Tibial nerve (tissue), 4 donors: Measurements from ENCODE around the gene DNAJC13. TPM values are rescaled to one million over a fixed set of nuclear protein-coding genes. Genes with fewer than 3 reads are reported as not detected.

ENCODE experiments used
- DNase-seq, 2 donors: peaks; one replicate each; pipeline ENCODE4 v3.0.0-alpha.2; 2019; ENCODE audit warnings: low spot score in 2 of 2
- H3K27ac ChIP-seq, 4 donors: fragments of 200-600 bp; sonication (generic) in 3 of 4; one replicate each; pipeline ENCODE4 v1.5.1; 2017 to 2019; ENCODE audit warnings: mild to moderate bottlenecking in 1 of 4
- H3K27me3 ChIP-seq, 2 donors: fragments of 200-600 bp; sonication (generic) in 1 of 2; one replicate each; pipeline versions ENCODE4 v1.5.1 to v1.6.0; 2017 to 2019
- H3K36me3 ChIP-seq, 3 donors: fragments of 200-600 bp; sonication (generic); one replicate each; pipeline ENCODE4 v1.5.1; 2018 to 2019
- H3K4me1 ChIP-seq, 4 donors: fragments of 200-600 bp; sonication (generic) in 3 of 4; one replicate each; pipeline ENCODE4 v1.5.1; 2017 to 2019
- H3K4me3 ChIP-seq, 4 donors: fragments of 200-600 bp; sonication (generic) in 3 of 4; one replicate each; pipeline ENCODE4 v1.5.1; 2017 to 2019; ENCODE audit warnings: mild to moderate bottlenecking in 1 of 4, moderate library complexity in 1 of 4
- H3K9me3 ChIP-seq, 4 donors: fragments of 200-600 bp; sonication (generic) in 3 of 4; one replicate each; pipeline ENCODE4 v1.5.1; 2017 to 2019
- EP300 ChIP-seq, 2 donors: sonication (generic); formaldehyde crosslinking; IDR thresholded peaks; one replicate each; pipeline ENCODE4 v1.6.1; 2017; ENCODE audit warnings: antibody characterized with exemption in 2 of 2, mild to moderate bottlenecking in 1 of 2
- POLR2A ChIP-seq, 2 donors: fragments of 450-650 bp; IDR thresholded peaks; one replicate each; pipeline ENCODE4 v1.6.1; 2017; ENCODE audit warnings: antibody characterized with exemption in 2 of 2, mild to moderate bottlenecking in 2 of 2, moderate library complexity in 2 of 2
- WGBS, 2 donors: methylation state at CpG; one replicate each; pipeline ENCODE4 v1.1.5; 2018; 5-methylcytosine and 5-hydroxymethylcytosine counted together
- total RNA-seq, 4 donors: library from RNA; depleted of rRNA; stranded (reverse); fragments of >200 nt; gene quantifications; one replicate each; pipeline ENCODE4 v1.1.0, GENCODE V29; 2016
- TF ChIP-seq, protein P1 (sequence below), 5 experiments: fragments of 200-600 bp in 3 of 5; fragments of 450-650 bp in 2 of 5; sonication (generic) in 3 of 5; IDR thresholded peaks; one replicate each; pipeline ENCODE4 v1.5.1; 2016 to 2019; ENCODE audit warnings: antibody characterized with exemption in 5 of 5, mild to moderate bottlenecking in 3 of 5, moderate library complexity in 2 of 5

The DNAJC13 gene
- total RNA-seq, 4 donors from 2014 or later = 43.3 to 62.8 (median 56.0) TPM

DNA sequence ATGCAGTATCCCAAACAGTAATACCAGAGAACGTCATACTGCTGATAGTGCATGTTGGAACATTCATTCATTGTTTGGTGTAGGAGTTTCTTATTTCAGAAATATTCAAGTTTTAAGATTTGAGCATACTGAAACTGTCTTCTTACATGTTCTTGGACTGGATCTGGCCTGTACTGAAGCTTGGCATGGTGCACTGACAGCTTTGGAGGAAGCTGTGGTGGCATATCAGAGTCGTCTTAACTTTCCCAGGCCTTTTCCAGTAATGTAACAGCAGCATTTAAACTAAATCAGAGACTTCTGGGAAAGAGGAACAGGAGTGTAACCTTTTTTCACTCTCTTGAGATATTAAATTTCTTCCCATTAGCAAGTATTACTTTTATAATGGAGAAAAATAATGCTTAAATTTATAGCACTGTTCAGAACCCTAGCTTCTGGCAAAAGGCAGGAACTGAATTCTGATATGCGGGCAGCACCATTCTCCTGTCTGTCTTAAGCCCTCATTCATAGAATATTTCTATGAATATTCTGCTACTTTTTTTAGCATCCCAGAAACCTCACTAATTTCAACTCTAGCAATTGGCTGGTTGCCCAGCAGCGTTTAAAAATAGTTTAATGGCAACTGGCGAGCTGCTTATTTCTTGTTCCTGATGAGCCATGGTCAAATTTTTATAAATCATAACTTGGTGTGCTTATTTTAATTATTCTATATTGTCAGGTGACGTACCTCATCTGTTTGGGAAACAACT lies 31.1 kb downstream of the DNAJC13 start:
- DNase-seq = peak; percentile 23 to 70
- peaks cover 0 to 53% (median 16%) of the 10 kb centered on the region in 4 donors for H3K4me1 ChIP-seq
- H3K27me3 ChIP-seq = no peaks in the 10 kb centered on the region
- peak overlapping the region in 2 of 4 donors; percentile 15 to 63 for H3K27ac ChIP-seq
- TF ChIP-seq POLR2A (IDR thresholded peaks at IDR 0.05) (no peak), EP300 (IDR thresholded peaks at IDR 0.05) (no peak)
- TF ChIP-seq, protein P1, sequence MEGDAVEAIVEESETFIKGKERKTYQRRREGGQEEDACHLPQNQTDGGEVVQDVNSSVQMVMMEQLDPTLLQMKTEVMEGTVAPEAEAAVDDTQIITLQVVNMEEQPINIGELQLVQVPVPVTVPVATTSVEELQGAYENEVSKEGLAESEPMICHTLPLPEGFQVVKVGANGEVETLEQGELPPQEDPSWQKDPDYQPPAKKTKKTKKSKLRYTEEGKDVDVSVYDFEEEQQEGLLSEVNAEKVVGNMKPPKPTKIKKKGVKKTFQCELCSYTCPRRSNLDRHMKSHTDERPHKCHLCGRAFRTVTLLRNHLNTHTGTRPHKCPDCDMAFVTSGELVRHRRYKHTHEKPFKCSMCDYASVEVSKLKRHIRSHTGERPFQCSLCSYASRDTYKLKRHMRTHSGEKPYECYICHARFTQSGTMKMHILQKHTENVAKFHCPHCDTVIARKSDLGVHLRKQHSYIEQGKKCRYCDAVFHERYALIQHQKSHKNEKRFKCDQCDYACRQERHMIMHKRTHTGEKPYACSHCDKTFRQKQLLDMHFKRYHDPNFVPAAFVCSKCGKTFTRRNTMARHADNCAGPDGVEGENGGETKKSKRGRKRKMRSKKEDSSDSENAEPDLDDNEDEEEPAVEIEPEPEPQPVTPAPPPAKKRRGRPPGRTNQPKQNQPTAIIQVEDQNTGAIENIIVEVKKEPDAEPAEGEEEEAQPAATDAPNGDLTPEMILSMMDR (IDR thresholded peaks at IDR 0.05) = no peak
- peaks cover 0 to 18% (median 3%) of the 10 kb centered on the region in 3 donors for H3K36me3 ChIP-seq
- H3K4me3 ChIP-seq = no peak overlapping the region
- H3K9me3 ChIP-seq = no peaks in the 10 kb centered on the region
- 22 to 23% methylated on average over 6 of the region's 6 CpGs for WGBS, 2 donors

DNA sequence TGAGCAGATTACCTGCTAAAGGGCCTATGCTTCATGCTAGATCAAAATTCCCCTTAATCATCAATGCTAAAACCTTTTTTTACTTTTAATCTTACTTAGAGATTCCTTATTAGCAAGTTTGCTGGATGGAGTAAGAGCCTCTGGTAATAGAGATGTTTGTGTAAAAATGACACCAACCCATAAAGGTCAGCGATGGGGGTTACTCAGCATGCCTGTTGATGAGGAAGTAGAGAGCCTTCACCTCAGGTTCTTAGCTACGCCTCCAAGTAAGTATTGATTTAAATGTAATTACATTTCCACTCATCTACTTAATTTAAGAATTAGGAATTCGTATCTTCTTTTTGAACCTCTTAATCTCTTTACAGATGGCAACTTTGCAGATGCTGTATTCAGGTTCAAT lies 38.8 kb downstream of the DNAJC13 start:
- Histone ChIP-seq H3K9me3 (no peaks in the 10 kb centered on the region), H3K36me3 (peaks cover 0 to 85% (median 3%) of the 10 kb centered on the region in 3 donors), H3K27me3 (no peaks in the 10 kb centered on the region), H3K27ac (no peak overlapping the region), H3K4me3 (no peak overlapping the region), H3K4me1 (no peaks in the 10 kb centered on the region)
- TF ChIP-seq EP300 (IDR thresholded peaks at IDR 0.05) (no peak), POLR2A (IDR thresholded peaks at IDR 0.05) (no peak)
- TF ChIP-seq, protein P1 (IDR thresholded peaks at IDR 0.05) = no peak
- 95% methylated on average over 3 of the region's 3 CpGs for WGBS, 2 donors
- DNase-seq = no peak

DNA sequence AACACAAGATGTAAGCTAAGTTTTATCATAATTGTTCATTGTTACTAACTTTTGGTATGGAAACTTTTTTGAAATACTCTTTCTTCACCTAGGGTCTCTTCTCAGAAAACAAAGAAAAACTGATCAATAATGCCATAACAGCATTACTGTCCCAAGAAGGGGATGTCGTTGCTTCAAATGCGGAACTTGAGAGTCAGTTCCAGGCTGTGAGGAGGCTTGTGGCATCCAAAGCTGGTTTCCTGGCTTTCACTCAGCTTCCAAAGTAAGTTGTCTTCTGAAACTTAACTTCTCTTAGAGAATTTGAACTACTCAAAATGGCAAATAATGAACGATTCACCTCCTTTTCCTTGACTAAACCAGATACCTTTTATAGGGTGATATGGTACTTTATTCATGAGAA lies 39.3 kb downstream of the DNAJC13 start:
- H3K27ac ChIP-seq = no peak overlapping the region
- no peaks in the 10 kb centered on the region for H3K4me1 ChIP-seq
- peaks cover 0 to 89% (median 3%) of the 10 kb centered on the region in 3 donors for H3K36me3 ChIP-seq
- no peaks in the 10 kb centered on the region for H3K9me3 ChIP-seq
- WGBS, 2 donors = 89 to 96% methylated on average over 3 of the region's 3 CpGs
- H3K27me3 ChIP-seq = no peaks in the 10 kb centered on the region
- no peak overlapping the region for H3K4me3 ChIP-seq
- TF ChIP-seq, protein P1 (IDR thresholded peaks at IDR 0.05) = no peak
- TF ChIP-seq POLR2A (IDR thresholded peaks at IDR 0.05) (no peak), EP300 (IDR thresholded peaks at IDR 0.05) (no peak)
- no peak for DNase-seq

DNA sequence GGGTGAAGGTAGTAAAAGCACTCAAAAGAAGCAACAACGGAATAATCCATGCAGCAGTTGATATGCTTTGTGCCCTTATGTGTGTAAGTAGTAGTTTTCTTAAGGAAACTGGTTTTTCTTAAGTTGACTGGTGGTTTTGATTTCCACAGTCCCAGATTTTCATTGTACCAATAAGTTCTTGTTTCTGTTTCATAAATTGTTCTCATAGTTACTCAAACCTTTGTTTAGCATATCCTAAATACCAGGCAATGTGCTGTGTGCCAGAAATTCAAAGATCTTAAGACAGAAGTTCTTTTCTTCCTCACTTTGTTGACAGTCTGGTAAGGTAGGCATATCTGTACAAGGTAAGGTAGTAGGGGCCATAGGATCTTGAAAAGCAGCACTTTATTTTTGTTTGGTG lies 40.0 kb downstream of the DNAJC13 start:
- 90 to 93% methylated on average over 1 of the region's 1 CpG for WGBS, 2 donors
- no peaks in the 10 kb centered on the region for H3K9me3 ChIP-seq
- H3K36me3 ChIP-seq = peaks cover 0 to 89% (median 0%) of the 10 kb centered on the region in 3 donors

GRCh38 chr3:132459551-132459950 lies 42.2 kb downstream of the DNAJC13 start:
- Histone ChIP-seq H3K36me3 (peaks cover 0 to 84% (median 0%) of the 10 kb centered on the region in 3 donors), H3K4me1 (no peaks in the 10 kb centered on the region), H3K27ac (no peak overlapping the region), H3K9me3 (no peaks in the 10 kb centered on the region), H3K27me3 (no peaks in the 10 kb centered on the region), H3K4me3 (no peak overlapping the region)
- WGBS, 2 donors = 94 to 96% methylated on average over 3 of the region's 3 CpGs
- TF ChIP-seq POLR2A (IDR thresholded peaks at IDR 0.05) (no peak), EP300 (IDR thresholded peaks at IDR 0.05) (no peak)
- TF ChIP-seq, protein P1 (IDR thresholded peaks at IDR 0.05) = no peak
- no peak for DNase-seq

More for the DNA sequence above, 40.0 kb downstream of the DNAJC13 start:
- no peaks in the 10 kb centered on the region for H3K27me3 ChIP-seq
- no peaks in the 10 kb centered on the region for H3K4me1 ChIP-seq
- no peak for DNase-seq
- H3K27ac ChIP-seq = no peak overlapping the region
- TF ChIP-seq POLR2A (IDR thresholded peaks at IDR 0.05) = no peak
- TF ChIP-seq EP300 (IDR thresholded peaks at IDR 0.05) = no peak
- TF ChIP-seq, protein P1 (IDR thresholded peaks at IDR 0.05) = no peak
- H3K4me3 ChIP-seq = no peak overlapping the region
